T-helper 2 cell treated with Interferon-gamma antibody and Interleukin-4, amounts not matched to agents 5 μg/mL and 100 μg/mL, for 36 hours (primary cell): ENCODE results near the gene ASCL1.

Source experiments
- DNase-seq: peaks from one replicate; pipeline ENCODE4 v3.0.0; 2021; ENCODE audit warnings: low spot score
- H3K27ac Mint-ChIP-seq: one replicate; pipeline ENCODE4 v1.8.0; 2021; ENCODE audit warnings: mild to moderate bottlenecking, mixed read lengths
- H3K27me3 Mint-ChIP-seq: one replicate; pipeline ENCODE4 v1.8.0; 2021; ENCODE audit warnings: low read depth, mixed read lengths
- H3K36me3 Mint-ChIP-seq: one replicate; pipeline ENCODE4 v1.8.0; 2021; ENCODE audit warnings: low read depth, mixed read lengths
- H3K4me1 Mint-ChIP-seq: one replicate; pipeline ENCODE4 v1.8.0; 2021; ENCODE audit warnings: low read depth, mixed read lengths
- H3K4me3 Mint-ChIP-seq: one replicate; pipeline ENCODE4 v1.8.0; 2022; ENCODE audit warnings: mild to moderate bottlenecking, moderate library complexity, mixed read lengths
- H3K9me3 Mint-ChIP-seq: one replicate; pipeline ENCODE4 v1.8.0; 2021; ENCODE audit warnings: mixed read lengths

The ASCL1 gene

DNA sequence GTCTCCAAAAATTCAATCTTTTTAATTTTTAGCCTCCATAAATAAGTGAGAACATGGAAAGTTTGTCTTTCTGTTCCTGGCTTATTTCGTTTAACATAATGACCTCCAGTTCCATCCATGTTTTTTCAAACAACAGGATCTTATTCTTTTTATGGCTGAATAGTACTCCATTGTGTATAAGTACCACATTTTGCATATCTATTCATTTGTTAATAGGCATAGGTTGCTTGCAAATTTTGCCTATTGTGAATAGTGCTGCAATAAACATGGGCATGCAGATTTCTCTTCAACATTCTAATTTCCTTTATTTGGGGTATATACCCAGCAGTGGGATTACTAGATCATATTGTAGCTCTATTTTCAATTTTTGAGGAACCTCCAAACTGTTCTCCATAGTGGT, 24.3 kb upstream of the ASCL1 start:
- Mint-ChIP-seq H3K4me3 (no peak overlapping the region), H3K36me3 (no peaks in the 10 kb centered on the region), H3K27ac (no peak overlapping the region), H3K27me3 (peaks cover 17% of the 10 kb centered on the region), H3K9me3 (no peaks in the 10 kb centered on the region), H3K4me1 (no peaks in the 10 kb centered on the region)
- DNase-seq, result no peak

DNA sequence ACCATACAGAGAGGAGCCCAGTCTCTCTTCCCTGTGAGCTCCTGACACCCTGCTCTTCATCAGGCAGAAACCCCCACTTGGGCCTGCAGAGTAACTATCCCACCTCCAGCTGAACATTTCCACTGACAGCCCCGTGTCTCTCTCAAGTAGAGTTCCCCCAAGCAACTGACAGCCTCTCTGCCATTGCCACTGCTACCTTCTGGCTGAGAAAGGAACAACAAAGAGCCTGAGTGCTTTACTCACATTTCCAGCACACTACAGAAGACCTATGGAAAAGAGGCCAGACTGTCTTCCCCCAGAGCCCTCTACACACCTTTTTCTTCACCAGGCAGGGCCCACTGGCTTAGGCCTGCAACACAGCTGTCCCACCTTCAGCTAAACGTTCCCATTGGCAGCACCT, 18.4 kb upstream of the ASCL1 start:
- Mint-ChIP-seq H3K4me1 (no peaks in the 10 kb centered on the region), H3K27me3 (peaks cover 13% of the 10 kb centered on the region), H3K27ac (no peak overlapping the region), H3K36me3 (no peaks in the 10 kb centered on the region), H3K4me3 (no peak overlapping the region), H3K9me3 (no peaks in the 10 kb centered on the region)
- DNase-seq, result no peak

DNA sequence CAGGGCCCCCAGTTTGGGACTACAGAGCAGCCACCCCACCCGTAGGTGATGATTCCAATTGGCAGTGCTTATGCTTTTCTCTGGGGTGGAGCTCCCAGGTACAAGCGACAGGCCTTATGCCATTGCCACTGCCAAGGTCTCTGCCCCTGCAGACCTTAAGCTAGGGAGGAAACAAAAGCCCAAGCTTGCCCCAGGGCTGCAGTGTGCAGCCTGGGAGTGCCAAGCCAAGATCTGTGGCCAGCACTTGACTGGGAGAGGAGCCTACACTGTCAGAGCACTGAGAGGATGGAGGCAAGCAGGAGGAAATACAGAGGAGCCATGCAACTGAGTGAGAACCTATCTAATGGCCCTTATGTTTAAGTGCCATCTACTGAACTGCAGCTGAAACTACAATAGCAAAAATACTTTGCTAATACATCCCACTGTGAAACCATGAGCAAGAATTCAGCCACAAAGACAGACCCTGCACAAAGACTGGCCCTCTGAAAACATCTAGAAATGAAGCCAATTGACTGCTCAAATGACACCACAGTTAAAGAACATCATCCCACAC, 17.7 kb upstream of the ASCL1 start:
- Mint-ChIP-seq H3K36me3 (no peaks in the 10 kb centered on the region), H3K27ac (no peak overlapping the region), H3K9me3 (no peaks in the 10 kb centered on the region), H3K27me3 (peaks cover 11% of the 10 kb centered on the region), H3K4me3 (no peak overlapping the region), H3K4me1 (no peaks in the 10 kb centered on the region)
- no peak for DNase-seq

DNA sequence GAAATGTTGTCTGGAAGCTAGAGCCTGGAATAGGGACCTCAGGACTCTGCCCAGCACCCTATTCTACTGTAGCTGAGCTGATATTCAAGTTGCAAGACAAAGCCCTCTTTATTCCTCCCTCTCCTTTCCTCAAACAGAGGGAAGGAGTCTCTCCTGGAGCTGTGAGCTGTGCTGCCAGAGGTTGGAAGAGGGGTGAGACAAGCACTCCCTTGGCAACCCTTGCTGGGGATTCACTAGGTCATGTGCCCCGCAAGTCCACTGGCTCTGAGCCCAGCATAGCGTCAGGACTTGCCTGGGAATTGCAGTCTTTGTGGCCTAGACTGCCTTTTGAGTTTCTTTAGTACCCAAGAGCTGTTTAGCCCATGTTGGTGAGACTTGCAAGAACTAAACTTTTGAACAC, 11.4 kb upstream of the ASCL1 start:
- peaks cover 38% of the 10 kb centered on the region for H3K27me3 Mint-ChIP-seq
- H3K27ac Mint-ChIP-seq, result no peak overlapping the region
- H3K4me1 Mint-ChIP-seq, result peaks cover 3% of the 10 kb centered on the region
- DNase-seq, result no peak
- no peak overlapping the region for H3K4me3 Mint-ChIP-seq
- H3K36me3 Mint-ChIP-seq, result peaks cover 2% of the 10 kb centered on the region
- no peaks in the 10 kb centered on the region for H3K9me3 Mint-ChIP-seq

DNA sequence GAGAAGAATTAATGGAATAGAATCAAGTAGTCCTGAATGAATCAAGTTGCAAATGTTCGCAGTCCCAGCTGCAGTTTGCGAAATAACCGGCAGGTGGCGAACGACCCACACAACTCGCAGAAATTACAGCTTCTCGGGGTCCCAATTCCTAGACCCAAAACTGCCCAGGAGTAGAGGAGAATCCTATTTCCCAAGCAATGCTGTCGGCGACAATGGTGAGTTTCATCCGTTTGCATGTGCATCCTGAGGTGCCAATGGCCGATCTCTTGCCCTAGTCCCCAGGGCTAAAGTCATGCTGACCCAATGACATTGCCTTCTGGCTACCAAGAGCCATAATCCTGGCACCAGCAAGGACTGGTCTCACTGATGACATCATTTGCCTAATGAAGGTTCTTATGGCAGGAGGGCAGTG, 8.5 kb upstream of the ASCL1 start:
- Mint-ChIP-seq H3K4me1 (peaks cover 9% of the 10 kb centered on the region), H3K27me3 (peaks cover 58% of the 10 kb centered on the region), H3K4me3 (no peak overlapping the region), H3K36me3 (peaks cover 2% of the 10 kb centered on the region), H3K27ac (no peak overlapping the region), H3K9me3 (no peaks in the 10 kb centered on the region)
- no peak for DNase-seq

DNA sequence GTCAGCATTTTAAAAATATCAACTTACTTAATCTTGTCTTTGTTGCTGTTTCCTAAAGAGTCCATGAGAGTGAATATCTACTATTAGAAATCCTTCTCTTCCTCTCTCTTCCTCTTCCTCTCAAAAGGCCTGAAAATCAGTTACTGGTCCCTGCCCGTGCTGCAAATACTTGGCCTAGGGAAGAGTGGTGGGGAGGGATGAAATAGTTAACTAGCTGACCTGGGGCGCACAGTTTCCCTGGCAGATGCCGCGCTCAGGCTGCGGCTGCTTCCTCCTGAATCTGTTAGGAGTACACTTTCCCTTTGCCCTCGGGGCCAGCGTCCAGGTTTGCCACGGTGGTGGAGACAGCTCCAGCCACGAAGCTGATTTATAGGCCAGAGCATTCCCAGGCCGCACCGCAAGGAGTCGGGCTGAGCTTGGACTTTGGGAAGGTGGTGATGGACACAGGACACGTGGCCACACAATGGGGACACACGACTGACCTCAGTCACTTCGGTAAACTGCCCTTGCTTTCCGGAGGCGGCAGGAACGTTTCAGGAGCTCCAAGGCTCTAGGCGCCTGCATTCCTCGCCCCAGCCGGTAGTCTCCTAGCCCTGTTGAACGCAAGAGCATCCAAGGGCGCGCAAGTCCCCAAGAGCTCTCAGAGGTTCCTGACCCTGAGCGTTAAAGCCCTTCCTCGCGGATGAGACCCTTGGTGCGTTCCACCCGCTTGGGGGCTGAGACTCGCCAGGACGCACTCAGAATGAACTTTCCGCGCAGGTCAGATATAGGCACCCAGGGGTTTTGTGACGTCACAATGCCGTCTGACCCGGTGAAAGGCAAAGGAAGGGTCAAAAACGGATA, 7.1 kb upstream of the ASCL1 start:
- Mint-ChIP-seq H3K9me3 (no peaks in the 10 kb centered on the region), H3K4me3 (peak overlapping the region; percentile 25), H3K27ac (no peak overlapping the region), H3K36me3 (peaks cover 2% of the 10 kb centered on the region), H3K4me1 (peaks cover 21% of the 10 kb centered on the region), H3K27me3 (peaks cover 72% of the 10 kb centered on the region)
- DNase-seq, result no peak

DNA sequence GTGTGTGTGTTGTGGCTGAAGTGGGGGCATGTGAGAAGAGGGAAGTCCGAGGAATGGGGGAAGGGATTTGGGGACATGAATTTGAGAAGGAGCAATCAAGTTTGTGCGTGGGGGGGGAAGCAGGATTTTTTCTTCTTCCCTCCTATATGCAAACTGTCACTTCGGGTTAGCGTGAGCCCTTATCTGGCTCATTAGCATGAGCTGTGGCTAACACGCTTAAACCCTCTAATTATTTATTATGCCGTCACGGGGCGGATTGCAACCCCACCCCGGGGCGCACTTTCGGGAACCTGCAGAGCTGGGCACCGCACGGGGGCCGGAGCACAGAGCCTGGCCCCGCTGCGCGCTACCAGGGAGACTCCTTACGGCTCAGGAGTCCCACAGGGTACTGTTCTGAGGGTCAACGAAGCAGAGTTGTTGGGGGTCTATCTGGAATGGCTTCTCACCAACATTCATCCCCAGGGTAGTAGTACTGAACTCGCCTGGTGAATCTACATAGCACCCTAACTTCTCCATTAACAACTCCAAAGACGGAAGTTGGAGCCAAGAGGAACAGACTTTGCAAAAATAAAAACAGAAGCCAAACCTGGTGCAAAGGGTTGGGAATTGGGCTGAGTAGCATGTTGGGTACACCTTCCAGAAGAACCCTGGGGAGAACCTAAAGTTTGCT, 6.4 kb upstream of the ASCL1 start:
- peaks cover 2% of the 10 kb centered on the region for H3K36me3 Mint-ChIP-seq
- peaks cover 21% of the 10 kb centered on the region for H3K4me1 Mint-ChIP-seq

DNA sequence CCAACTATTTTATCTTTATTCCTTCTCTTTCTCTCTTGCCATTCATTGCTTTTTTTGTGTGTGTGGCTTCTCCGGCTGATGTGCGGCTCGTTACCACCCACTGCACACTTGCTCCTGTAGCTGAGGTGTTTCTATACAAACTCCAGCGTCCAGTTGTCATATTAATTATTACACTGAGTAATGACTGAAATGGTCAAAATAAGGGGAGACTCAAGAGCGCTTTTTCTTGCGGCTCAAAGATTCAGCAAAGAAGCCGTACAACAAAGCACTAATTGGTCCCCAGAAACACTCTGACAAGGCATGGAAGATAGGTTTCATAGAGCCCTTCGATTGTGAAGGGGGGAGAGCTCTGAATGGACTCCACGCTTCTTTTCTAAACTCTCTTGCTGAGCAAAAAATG, 5.6 kb upstream of the ASCL1 start:
- H3K4me1 Mint-ChIP-seq, result peaks cover 21% of the 10 kb centered on the region
- no peak overlapping the region for H3K27ac Mint-ChIP-seq
- H3K36me3 Mint-ChIP-seq, result peaks cover 2% of the 10 kb centered on the region
- H3K27me3 Mint-ChIP-seq, result peaks cover 83% of the 10 kb centered on the region
- no peak for DNase-seq
- no peaks in the 10 kb centered on the region for H3K9me3 Mint-ChIP-seq
- H3K4me3 Mint-ChIP-seq, result no peak overlapping the region

More for the DNA sequence above, 6.4 kb upstream of the ASCL1 start:
- peak overlapping the region; percentile 25 for H3K4me3 Mint-ChIP-seq
- no peak for DNase-seq
- no peaks in the 10 kb centered on the region for H3K9me3 Mint-ChIP-seq
- H3K27me3 Mint-ChIP-seq, result peaks cover 79% of the 10 kb centered on the region
- H3K27ac Mint-ChIP-seq, result no peak overlapping the region

DNA sequence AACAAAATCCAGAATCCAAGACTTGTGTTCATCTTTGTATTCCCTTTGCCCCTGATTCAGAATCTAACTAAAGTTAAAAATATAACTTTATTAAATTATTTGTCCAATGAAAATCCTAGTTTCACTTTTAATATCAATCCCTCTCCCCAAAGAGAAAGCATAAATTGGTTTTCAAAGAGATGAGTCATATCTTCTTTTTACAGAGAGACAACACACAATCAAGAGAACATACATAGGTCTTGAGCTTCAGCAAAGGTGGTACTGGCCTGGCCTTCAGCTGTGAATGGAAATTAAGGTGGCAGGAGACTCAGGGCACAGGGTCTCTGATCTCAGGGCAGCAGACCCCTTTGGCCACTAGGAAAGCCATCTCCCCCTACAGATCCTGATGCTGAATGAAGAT, 4.3 kb upstream of the ASCL1 start:
- Mint-ChIP-seq H3K4me3 (no peak overlapping the region), H3K36me3 (peaks cover 2% of the 10 kb centered on the region), H3K27ac (no peak overlapping the region), H3K9me3 (no peaks in the 10 kb centered on the region), H3K4me1 (peaks cover 30% of the 10 kb centered on the region), H3K27me3 (peaks cover 80% of the 10 kb centered on the region)
- DNase-seq, result no peak

DNA sequence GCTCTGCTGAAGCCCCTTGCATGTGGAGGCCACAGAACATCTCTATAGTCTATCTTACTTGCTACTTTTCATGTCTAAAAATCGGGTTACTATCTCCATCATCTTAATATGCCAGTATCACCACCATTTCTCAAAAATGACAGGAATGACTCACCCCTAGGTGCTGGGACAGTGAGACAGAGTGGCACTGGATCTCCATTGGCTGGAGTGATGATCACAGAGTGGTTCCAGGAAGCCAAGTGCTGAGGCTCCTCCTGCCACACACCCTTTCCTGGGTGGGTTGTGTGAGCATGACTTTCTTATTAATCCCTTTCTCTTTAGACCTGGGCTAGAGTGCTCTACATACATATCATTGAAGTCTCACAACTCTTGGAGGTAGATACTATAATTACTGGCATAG, 3.3 kb upstream of the ASCL1 start:
- Mint-ChIP-seq H3K9me3 (no peaks in the 10 kb centered on the region), H3K4me1 (peaks cover 32% of the 10 kb centered on the region), H3K4me3 (no peak overlapping the region), H3K36me3 (peaks cover 2% of the 10 kb centered on the region), H3K27ac (no peak overlapping the region), H3K27me3 (peaks cover 83% of the 10 kb centered on the region)
- no peak for DNase-seq

DNA sequence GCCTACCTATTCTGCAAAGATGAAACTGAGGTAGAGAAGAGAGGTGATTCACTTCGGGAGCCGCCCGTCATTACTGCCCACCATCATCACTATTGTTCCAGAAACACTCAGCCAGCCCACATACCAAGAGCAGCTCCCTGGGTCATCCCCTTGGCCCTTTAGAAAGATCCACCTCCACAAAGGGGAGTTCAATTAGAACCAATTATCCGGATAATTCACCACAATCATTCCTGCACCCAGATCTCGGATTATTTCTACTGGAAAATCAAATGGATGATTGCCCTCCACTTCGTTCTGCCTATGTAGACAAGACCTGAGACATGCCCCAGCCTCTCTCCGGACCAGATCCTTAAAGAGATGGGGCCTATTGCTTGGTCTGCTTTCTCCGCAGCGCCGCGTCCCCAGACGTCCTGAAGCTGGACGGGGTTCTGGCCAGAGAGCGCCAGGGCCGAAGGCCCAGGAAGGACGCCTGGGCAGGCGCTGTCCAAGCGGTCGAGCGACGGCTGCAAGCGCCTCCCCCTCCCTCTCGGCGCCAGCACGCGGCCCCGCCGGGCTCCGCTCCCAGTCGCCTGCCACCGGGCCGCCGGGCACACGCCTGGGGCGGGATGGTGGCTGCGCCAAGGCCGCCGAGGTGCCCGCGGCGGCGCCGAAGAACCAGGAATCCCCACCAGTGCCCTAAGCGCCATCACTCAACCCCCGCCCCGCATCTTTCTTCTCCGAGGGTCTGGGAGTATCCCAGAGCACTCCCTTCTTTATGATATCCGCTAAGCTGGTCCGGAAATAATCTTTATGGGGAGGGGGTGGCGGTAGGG, 1.3 kb upstream of the ASCL1 start:
- no peak for DNase-seq
- Mint-ChIP-seq H3K36me3 (no peaks in the 10 kb centered on the region), H3K4me3 (no peak overlapping the region)

DNA sequence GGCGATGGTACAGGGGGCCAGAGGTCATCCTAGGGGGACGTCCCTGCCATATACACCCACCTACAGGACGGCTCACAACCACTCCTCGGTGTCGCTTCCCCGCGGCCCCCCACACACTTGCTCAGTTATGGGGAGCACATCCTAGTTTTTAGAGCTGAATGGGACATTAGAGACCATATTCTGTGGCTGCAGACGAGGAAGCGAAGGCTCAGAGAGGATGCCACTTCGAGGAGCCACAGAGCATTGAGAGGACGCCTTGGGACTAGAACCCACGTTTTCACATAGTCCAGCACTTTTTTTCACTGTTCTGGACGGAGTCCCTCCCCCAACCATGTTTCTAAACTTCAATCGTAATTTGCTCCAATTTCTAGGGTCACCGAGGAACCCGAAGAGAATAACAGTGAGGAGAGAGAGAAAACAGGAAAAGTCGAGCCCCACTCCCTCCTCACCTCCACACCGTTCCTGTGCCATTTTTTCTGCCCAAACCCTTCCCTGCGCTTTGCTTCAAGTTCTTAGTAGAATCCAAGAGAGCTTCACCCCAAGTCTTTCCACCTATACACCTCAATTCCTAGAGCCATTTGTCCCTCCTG, 641 bp upstream of the ASCL1 start:
- Mint-ChIP-seq H3K9me3 (no peaks in the 10 kb centered on the region), H3K27me3 (peaks cover 83% of the 10 kb centered on the region), H3K27ac (no peak overlapping the region), H3K4me3 (peak overlapping the region; percentile 49), H3K36me3 (no peaks in the 10 kb centered on the region), H3K4me1 (peaks cover 34% of the 10 kb centered on the region)
- DNase-seq, result no peak

More for the DNA sequence above, 1.3 kb upstream of the ASCL1 start:
- Mint-ChIP-seq H3K4me1 (peaks cover 31% of the 10 kb centered on the region), H3K27me3 (peaks cover 83% of the 10 kb centered on the region), H3K27ac (no peak overlapping the region), H3K9me3 (no peaks in the 10 kb centered on the region)

DNA sequence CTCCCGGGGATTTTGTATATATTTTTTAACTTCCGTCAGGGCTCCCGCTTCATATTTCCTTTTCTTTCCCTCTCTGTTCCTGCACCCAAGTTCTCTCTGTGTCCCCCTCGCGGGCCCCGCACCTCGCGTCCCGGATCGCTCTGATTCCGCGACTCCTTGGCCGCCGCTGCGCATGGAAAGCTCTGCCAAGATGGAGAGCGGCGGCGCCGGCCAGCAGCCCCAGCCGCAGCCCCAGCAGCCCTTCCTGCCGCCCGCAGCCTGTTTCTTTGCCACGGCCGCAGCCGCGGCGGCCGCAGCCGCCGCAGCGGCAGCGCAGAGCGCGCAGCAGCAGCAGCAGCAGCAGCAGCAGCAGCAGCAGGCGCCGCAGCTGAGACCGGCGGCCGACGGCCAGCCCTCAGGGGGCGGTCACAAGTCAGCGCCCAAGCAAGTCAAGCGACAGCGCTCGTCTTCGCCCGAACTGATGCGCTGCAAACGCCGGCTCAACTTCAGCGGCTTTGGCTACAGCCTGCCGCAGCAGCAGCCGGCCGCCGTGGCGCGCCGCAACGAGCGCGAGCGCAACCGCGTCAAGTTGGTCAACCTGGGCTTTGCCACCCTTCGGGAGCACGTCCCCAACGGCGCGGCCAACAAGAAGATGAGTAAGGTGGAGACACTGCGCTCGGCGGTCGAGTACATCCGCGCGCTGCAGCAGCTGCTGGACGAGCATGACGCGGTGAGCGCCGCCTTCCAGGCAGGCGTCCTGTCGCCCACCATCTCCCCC, 777 bp downstream of the ASCL1 start:
- peak; percentile 23 for DNase-seq
- H3K27ac Mint-ChIP-seq, result peak overlapping the region; percentile 47
- H3K27me3 Mint-ChIP-seq, result peaks cover 86% of the 10 kb centered on the region
- H3K4me3 Mint-ChIP-seq, result peak overlapping the region; percentile 76
- no peaks in the 10 kb centered on the region for H3K9me3 Mint-ChIP-seq
- H3K36me3 Mint-ChIP-seq, result no peaks in the 10 kb centered on the region
- peaks cover 38% of the 10 kb centered on the region for H3K4me1 Mint-ChIP-seq
